GM18508 (cell line): ENCODE data around the gene ZNF79.

Experiments
- ATAC-seq: cut with Tn5 transposase; IDR thresholded peaks from one replicate; pipeline ENCODE4 v1.9.1; 2021; ENCODE audit warnings: moderate number of reproducible peaks; ENCODE audit not compliant: insufficient read depth, unreplicated experiment

The ZNF79 gene

GRCh38 chr9:127491516-127491915 is 67.3 kb downstream of the ZNF79 start:
- no peak for ATAC-seq

GRCh38 chr9:127492616-127493015 is 68.4 kb downstream of the ZNF79 start:
- no peak for ATAC-seq

DNA sequence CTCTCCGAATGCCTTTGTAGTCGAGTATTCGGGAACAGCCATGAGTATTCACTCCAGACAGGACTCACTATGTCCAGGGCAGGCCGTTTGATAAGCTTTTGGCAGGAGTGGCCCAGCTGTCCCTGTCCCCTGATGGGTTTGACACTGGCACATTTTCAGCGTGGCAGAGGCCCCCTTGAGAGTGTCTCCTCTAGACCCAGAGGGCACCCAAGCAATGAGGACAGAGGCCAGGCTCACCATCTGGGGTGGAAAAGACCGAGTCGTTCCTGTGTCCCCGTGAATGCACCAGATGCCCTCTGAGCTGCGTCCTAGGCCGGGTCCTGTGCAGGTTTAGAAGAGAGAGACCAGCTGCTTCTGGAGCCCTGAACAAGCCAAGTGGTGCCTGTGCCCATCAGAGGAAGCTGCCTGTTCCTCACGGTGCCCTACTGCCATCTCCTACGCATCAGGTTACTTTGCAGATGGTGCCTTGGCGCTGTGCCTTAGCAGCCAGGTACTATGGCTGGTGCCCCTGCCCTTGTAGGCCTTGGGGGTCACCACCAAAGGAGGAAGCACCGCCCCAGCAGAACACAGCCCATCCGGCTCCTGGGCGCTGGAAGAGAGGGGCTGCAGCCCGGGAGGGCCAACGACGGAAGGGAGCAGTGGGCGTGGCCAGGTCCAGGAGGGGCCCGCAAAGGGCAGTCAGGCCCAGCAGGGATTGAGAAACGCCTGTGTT is 69.6 kb downstream of the ZNF79 start:
- no peak for ATAC-seq

- no peak for ATAC-seq
These were observed 70.1 kb downstream of the ZNF79 start for GRCh38 chr9:127494304-127494702.
